Spleen (tissue), 7 donors: ENCODE measurements around the gene HOXA13.

Experiments
- POLR2A ChIP-seq, 3 donors: fragments of 450-650 bp; IDR thresholded peaks; one replicate each; pipeline ENCODE4 v1.5.1; 2017; ENCODE audit warnings: antibody characterized with exemption in 3 of 3, mild to moderate bottlenecking in 1 of 3
- POLR2AphosphoS5 ChIP-seq, 3 donors: sonication (generic); formaldehyde crosslinking; IDR thresholded peaks; one replicate each; pipeline ENCODE4 v1.5.1; 2017; ENCODE audit warnings: antibody characterized with exemption in 3 of 3
- TF ChIP-seq, protein P1 (sequence below), 11 experiments: fragments of 200-600 bp in 7 of 11; fragments of 450-650 bp in 4 of 11; sonication (generic) in 4 of 11; IDR thresholded peaks in 8 of 11; conservative IDR thresholded peaks in 3 of 11; 1 replicate in 7 of 11; 2 replicates in 4 of 11; pipeline versions ENCODE4 v1.4.0 to v1.8.0; 2016 to 2021; ENCODE audit warnings: antibody characterized with exemption in 11 of 11, inconsistent platforms in 4 of 11, mild to moderate bottlenecking in 1 of 11
- donor health status: DM: no; HTN: no; CAD: no; lungs with moderate emphysema.
- donor health status: DM: no; HTN: no; CAD: no.
- donor health status: DM: no; HTN: no; CAD: no.

DNA sequence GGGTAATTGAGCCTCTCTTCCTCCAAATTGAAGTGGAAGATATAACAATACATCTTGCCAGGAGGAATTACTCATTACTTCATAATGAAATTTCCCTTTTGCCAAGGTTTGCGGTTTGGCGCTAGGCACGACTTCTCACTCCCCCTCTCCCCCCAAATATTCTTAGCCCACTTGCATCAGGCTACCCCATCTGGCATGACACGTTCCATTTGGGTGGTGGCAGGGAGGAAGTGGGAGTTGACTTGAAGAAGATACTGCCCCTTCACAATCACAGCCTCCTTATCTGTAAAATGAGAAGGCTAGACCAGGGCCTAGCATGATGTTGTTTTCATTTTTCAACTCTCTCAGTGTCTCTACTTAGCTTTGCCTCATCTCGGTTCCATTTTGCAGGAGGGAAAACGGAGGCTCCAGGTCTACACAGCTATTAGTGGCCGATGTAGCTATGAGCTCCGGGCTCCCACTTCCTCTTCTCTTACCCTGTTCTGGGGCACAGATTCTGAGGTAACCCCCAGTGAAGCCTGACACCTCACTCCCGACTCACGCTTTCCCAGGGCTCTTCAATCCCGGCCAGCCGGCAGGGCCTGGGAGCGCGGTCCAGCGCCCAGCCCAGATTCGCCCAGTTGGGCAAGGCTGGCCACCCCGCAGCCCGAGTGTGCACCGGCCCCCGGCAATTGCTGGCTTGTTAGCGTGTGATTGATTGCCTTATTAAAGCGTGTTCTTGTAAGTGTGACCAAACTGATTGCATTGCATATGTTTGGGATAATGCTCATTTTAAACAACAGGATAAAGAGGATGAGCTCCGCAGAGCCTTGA is 49.2 kb upstream of the HOXA13 start:
- TF ChIP-seq, protein P1, sequence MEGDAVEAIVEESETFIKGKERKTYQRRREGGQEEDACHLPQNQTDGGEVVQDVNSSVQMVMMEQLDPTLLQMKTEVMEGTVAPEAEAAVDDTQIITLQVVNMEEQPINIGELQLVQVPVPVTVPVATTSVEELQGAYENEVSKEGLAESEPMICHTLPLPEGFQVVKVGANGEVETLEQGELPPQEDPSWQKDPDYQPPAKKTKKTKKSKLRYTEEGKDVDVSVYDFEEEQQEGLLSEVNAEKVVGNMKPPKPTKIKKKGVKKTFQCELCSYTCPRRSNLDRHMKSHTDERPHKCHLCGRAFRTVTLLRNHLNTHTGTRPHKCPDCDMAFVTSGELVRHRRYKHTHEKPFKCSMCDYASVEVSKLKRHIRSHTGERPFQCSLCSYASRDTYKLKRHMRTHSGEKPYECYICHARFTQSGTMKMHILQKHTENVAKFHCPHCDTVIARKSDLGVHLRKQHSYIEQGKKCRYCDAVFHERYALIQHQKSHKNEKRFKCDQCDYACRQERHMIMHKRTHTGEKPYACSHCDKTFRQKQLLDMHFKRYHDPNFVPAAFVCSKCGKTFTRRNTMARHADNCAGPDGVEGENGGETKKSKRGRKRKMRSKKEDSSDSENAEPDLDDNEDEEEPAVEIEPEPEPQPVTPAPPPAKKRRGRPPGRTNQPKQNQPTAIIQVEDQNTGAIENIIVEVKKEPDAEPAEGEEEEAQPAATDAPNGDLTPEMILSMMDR (IDR thresholded peaks at IDR 0.05 in 8 of 11, conservative IDR thresholded peaks at IDR 0.05 in 3 of 11) = no peak
- TF ChIP-seq POLR2A (IDR thresholded peaks at IDR 0.05) (no peak), POLR2AphosphoS5 (IDR thresholded peaks at IDR 0.05) (no peak)
